Measurements from ENCODE around the gene DNAJC17. TPM values are rescaled to one million over a fixed set of nuclear protein-coding genes. Genes with fewer than 3 reads are reported as not detected.

The DNAJC17 gene
- total RNA-seq, 1 donor from 2014 or later, result 29.1 TPM

GRCh38 chr15:40769274-40770146, 37.8 kb downstream of the DNAJC17 start, which contains the start of gene C15orf62:
Gene C15orf62 (plus strand): TSS chr15:40769980. CDS start chr15:40770496, 516 bp downstream.
- no peak for TF ChIP-seq CTCF (IDR thresholded peaks at IDR 0.05)
- Mint-ChIP-seq H3K4me3 (ENCODE audit: unreplicated experiment) (no peak within 1 kb of the TSS), H3K9me3 (ENCODE audit: low read depth) (no peaks in the 10 kb centered on the region), H3K36me3 (ENCODE audit: low read depth) (peaks cover 6% of the 10 kb centered on the region), H3K27me3 (ENCODE audit: low read depth) (no peaks in the 10 kb centered on the region), H3K4me1 (ENCODE audit: low read depth) (peaks cover 38% of the 10 kb centered on the region), H3K27ac (ENCODE audit: unreplicated experiment) (peak within 1 kb of the TSS; percentile 57)
- DNase-seq (ENCODE audit: low spot score), result no peak

DNA sequence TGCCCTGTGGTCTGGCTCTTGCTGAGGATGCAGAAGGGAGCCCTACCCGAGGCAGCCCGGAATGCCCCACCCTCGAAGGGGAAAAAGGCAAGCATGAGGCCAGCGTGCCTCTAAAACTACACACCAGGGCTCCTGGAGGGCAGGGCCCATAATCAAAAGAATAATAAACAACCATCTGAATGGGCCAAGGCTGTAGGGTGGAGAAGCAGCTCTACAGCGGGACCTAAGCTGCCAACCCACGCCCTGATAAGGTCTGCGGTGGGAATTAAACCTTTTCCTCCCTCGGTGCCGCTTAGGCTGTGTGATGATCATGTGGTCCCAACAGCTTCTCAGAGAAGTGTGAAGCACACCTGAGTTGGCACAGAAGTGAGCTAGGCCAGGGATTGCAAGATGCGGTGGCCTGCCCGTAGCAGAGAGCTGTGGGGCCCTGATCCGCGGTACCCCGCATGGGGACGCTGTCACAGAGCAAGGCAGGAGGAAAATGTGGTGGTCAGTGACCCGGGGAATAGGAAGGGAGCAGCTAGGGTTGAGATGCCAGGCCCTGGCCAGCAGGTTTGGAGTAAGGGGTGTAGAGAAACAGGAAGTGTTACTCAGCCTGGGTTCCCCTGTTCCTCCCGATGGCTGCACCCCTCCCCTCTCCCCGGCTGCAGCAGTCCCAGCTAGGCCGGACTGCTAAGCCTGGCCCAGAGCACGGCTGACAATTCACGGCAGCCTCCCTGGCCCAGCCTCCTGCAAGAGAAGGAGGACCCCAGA, 38.6 kb downstream of the DNAJC17 start:
- H3K4me1 Mint-ChIP-seq (ENCODE audit: low read depth), result peaks cover 41% of the 10 kb centered on the region
- H3K4me3 Mint-ChIP-seq (ENCODE audit: unreplicated experiment), result no peak overlapping the region
- H3K27me3 Mint-ChIP-seq (ENCODE audit: low read depth), result no peaks in the 10 kb centered on the region
- H3K9me3 Mint-ChIP-seq (ENCODE audit: low read depth), result no peaks in the 10 kb centered on the region
- no peak for TF ChIP-seq CTCF (IDR thresholded peaks at IDR 0.05)
- DNase-seq (ENCODE audit: low spot score), result no peak
- H3K36me3 Mint-ChIP-seq (ENCODE audit: low read depth), result peaks cover 4% of the 10 kb centered on the region
- H3K27ac Mint-ChIP-seq (ENCODE audit: unreplicated experiment), result no peak overlapping the region

DNA sequence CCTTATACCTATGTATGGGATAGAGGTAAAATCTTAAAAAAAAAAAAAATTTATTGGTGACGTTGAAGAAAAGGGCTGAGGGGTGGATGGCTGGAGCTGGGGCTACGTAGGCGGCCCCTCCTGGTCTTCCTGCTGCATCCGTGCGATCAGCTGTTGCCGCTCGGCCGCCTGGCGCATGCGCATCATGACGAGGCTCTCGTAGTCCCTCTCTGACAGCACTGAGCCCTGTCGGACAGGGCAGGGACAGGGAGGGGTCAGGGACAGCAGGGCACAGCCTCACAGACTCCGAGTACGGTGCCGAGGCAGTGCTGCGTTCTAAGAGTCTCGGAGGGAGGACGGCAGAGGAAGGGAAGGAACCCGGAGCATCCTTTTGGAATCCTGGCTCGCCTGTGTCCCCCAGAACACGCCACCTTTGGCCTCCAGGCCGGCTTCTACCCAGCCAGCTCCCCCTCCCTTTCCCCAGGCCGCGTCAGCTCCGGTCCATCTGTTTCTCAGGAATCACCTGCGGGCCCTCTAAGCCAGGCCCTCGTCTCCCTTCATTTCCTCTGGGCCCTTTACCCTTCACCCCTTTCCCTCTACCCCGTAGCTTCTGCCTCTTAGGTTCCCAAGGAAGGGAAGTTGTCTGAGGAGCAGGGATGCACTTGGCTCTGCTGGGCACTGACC, 39.3 kb downstream of the DNAJC17 start:
- Mint-ChIP-seq H3K4me1 (ENCODE audit: low read depth) (peaks cover 49% of the 10 kb centered on the region), H3K9me3 (ENCODE audit: low read depth) (no peaks in the 10 kb centered on the region), H3K27me3 (ENCODE audit: low read depth) (no peaks in the 10 kb centered on the region), H3K4me3 (ENCODE audit: unreplicated experiment) (no peak overlapping the region), H3K36me3 (ENCODE audit: low read depth) (peaks cover 4% of the 10 kb centered on the region), H3K27ac (ENCODE audit: unreplicated experiment) (no peak overlapping the region)
- DNase-seq (ENCODE audit: low spot score), result no peak
- no peak for TF ChIP-seq CTCF (IDR thresholded peaks at IDR 0.05)

- no peak for TF ChIP-seq CTCF (IDR thresholded peaks at IDR 0.05)
- DNase-seq (ENCODE audit: low spot score), result no peak
- Mint-ChIP-seq H3K27ac (ENCODE audit: unreplicated experiment) (no peak overlapping the region), H3K4me3 (ENCODE audit: unreplicated experiment) (no peak overlapping the region), H3K27me3 (ENCODE audit: low read depth) (no peaks in the 10 kb centered on the region), H3K9me3 (ENCODE audit: low read depth) (no peaks in the 10 kb centered on the region), H3K36me3 (ENCODE audit: low read depth) (peaks cover 2% of the 10 kb centered on the region), H3K4me1 (ENCODE audit: low read depth) (peaks cover 49% of the 10 kb centered on the region)
Observed at GRCh38 chr15:40766906-40767837, 40.1 kb downstream of the DNAJC17 start.

All from chondrocyte (in vitro differentiated cells).